Hepatocyte (in vitro differentiated cells): ENCODE measurements around the gene PCBD1.

ENCODE experiments used
- CTCF ChIP-seq: fragments of 200-600 bp; sonication (generic); IDR thresholded peaks from 2 replicates; pipeline ENCODE4 v1.5.1; 2016; ENCODE audit warnings: antibody characterized with exemption, mild to moderate bottlenecking; ENCODE audit not compliant: poor library complexity
- EZH2 ChIP-seq: fragments of 200-600 bp; sonication (generic); IDR thresholded peaks from 2 replicates; pipeline ENCODE4 v1.6.1; 2016; ENCODE audit warnings: antibody characterized with exemption, mild to moderate bottlenecking, borderline replicate concordance

GRCh38 chr10:70913893-70914240 lies 25.5 kb upstream of the PCBD1 start:
- TF ChIP-seq CTCF (no peak), EZH2 (no peak)
